GM13976 (cell line): ENCODE data around the gene TLDC2.

Experiments
- DNase-seq: peaks from one replicate; pipeline ENCODE4 v3.0.0; 2012; ENCODE audit warnings: low spot score
- CTCF ChIP-seq: IDR thresholded peaks from 2 replicates; pipeline ENCODE4 v1.5.1; 2012; ENCODE audit warnings: borderline replicate concordance, mild to moderate bottlenecking; ENCODE audit not compliant: insufficient read depth; ENCODE audit errors: extremely low read depth, missing control alignments, control extremely low read depth
- in situ Hi-C: fragments of 300-500 bp; cut with MboI; formaldehyde crosslinking; loops from one replicate; pipeline ENCODE4 v1.12.0; 2022; ENCODE audit warnings: low sequenced_read_pairs, mixed read lengths, inconsistent platforms; ENCODE audit not compliant: unreplicated experiment

TLDC2 gene

GRCh38 chr20:36861875-36862801, 13.8 kb upstream of the TLDC2 start:
- DNase-seq = no peak
- TF ChIP-seq CTCF = no peak
- in situ Hi-C loops = no loop called here

- in situ Hi-C loops = no loop called here
- TF ChIP-seq CTCF = no peak
These were observed 12.9 kb upstream of the TLDC2 start for GRCh38 chr20:36862857-36863668.

GRCh38 chr20:36865076-36865860, 10.7 kb upstream of the TLDC2 start:
- DNase-seq = no peak
- in situ Hi-C loops = no loop called here
- TF ChIP-seq CTCF = no peak

More at GRCh38 chr20:36862857-36863668, 12.9 kb upstream of the TLDC2 start:
- DNase-seq = no peak

- no peak for DNase-seq
- TF ChIP-seq CTCF = no peak
- in situ Hi-C loops = no loop called here
These were observed 10.1 kb upstream of the TLDC2 start for GRCh38 chr20:36865861-36866149.

- no peak for DNase-seq
- TF ChIP-seq CTCF = no peak
- in situ Hi-C loops = no loop called here
These were observed 9.8 kb upstream of the TLDC2 start for GRCh38 chr20:36866164-36866563.
